ENCODE results near the gene POLA1.

Gene POLA1

DNA sequence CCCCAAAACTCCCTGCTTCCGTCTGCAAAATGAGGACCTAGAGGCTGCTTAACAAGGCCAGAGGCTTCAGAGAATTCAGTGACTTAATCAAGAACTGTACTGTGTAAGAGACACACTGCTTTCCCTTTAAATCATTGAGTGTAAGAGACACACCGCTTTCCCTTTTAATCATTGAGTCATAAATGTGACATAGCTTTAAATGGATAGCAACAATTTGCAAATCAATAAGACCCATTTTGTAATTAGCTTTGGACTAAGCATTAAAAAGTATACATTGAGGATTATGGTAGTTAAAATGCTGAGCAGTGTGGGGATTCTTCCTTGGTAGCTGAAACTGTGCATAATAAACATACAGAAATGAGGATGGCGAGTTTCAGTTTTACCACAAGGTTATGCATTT is 290.2 kb downstream of the POLA1 start:
- DNase-seq = no peak

DNA sequence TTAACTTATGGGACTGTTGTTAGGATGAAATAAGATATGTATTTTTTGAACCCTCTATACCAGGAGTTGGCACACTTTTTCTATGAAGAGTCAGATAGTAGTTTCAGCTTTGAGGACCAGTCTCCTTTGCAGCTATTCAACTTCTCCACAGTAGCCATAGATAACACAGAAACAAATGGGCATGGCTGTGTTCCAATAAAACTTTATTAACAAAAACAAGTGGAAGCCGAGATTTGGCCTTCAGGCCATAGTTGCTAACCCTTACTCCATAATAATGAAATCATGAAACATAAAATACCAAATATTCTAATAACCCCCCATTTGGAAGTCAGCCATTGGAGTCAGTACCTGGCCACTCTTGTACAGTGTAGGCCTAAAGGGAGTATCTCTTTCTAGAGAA is 291.4 kb downstream of the POLA1 start:
- DNase-seq = no peak

DNA sequence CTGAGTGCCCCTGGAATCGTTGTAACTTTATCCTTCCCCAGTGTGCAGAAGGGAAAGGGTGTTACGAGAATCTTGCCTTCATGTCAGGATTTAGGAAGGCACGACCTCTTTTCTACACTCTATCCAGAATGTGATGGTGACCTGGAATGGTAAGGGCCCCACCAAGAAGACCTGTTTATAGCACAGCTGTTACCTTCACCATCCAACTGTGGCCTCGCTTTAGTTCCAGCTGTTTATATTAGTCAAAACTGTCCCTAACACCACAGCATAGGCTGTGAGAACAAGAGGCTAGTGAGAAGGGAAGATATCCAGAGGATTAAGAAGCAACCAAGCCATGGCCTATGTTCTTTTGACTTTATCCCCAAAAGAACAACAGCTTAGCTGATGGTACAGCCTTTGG is 294.0 kb downstream of the POLA1 start:
- no peak for DNase-seq

- no peak for DNase-seq
Measured at GRCh38 chrX:24988314-24988713, 294.6 kb downstream of the POLA1 start.

GRCh38 chrX:24990535-24990934 is 296.8 kb downstream of the POLA1 start:
- DNase-seq = peak; percentile 71

DNA sequence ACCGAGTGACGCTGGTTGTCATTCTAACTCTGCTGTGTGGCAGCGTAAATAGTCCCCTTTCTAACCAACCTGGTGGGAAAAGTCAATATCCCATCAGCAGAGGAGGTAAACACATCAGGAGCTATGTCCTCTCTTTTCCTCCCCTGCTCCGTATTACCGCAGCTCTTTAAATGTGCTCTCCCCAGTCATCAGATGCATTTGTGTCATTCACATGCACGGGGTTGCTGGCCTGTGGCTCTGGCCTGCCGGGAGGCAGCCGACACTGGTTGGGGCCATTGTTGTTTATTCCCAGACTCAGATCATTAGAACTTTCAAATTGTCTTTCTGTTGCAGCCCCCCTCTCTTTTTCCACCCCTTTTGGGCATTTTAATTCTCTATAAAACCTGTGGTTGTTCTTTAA is 300.2 kb downstream of the POLA1 start:
- no peak for DNase-seq

GRCh38 chrX:24996096-24996709 is 302.5 kb downstream of the POLA1 start:
- DNase-seq = no peak

GRCh38 chrX:24999511-24999910 is 305.8 kb downstream of the POLA1 start:
- no peak for DNase-seq

GRCh38 chrX:25001808-25002660 is 308.3 kb downstream of the POLA1 start:
- DNase-seq = no peak

- no peak for DNase-seq
Measured at GRCh38 chrX:25002661-25003020, 308.9 kb downstream of the POLA1 start.

- no peak for DNase-seq
Measured at GRCh38 chrX:25003066-25003849, 309.5 kb downstream of the POLA1 start.

DNA sequence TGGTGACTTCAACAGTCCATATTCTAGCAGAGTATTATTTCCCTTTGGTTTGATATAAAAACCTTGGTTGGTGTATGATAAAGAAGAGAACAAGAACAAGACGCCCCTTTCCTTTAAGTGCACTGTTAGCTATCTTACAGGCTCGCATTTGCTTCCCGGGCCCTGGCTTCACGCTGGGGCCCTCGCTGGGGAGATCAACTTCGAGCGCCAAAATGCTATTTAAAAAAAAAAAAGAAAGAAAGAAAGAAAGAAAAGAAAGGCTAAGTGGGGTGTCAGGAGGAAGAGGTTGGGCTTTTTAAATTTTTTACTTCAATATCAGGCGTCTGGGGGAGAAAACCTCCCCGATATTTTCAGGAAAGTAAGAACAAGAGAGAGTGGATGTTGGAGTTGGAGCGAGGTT is 310.3 kb downstream of the POLA1 start:
- no peak for DNase-seq

- DNase-seq = no peak
Measured at GRCh38 chrX:25004485-25005032, 310.8 kb downstream of the POLA1 start.

DNA sequence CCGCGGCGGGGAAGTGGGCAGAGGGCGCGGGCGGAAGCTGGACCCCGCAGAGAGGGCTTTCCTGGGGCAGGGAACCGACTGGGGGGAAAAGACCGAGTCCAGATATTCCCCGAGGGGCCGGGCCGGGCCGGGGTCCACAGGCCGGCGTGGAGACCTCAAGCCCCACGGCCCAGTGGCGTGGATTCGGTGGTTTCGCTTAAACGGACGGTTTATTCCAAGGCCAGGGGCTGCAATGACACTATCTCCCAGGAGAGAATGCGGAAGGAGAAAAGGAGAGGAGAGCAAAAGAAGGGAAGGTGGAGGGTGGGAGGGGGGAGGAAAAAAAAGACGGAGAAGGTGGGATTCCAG is 311.3 kb downstream of the POLA1 start:
- no peak for DNase-seq

GRCh38 chrX:25005382-25006185 is 311.9 kb downstream of the POLA1 start:
- no peak for DNase-seq

DNA sequence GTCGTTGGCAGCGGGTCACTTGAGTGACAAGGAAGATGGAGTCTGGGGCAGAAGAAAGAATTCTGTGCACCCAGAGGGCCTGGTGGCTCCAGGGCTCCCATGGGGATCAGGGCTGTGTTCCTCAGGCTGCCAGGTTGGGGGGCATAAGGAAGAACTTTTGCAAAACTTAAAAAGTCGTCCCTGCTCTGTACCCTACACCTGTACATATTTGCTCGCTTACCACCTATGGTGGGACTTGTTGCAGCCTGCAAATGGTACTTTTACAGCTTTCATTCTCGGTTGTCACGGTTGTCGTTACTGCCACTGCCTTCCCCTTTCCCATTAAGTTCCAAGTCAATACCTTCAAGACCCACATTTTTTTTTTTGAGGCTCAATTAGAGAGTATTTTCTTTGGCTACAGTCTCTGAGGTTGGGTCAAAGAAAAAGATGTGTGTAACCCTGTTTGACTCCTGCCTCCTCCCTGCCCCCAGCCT is 312.9 kb downstream of the POLA1 start:
- peak; percentile 34 for DNase-seq

DNA sequence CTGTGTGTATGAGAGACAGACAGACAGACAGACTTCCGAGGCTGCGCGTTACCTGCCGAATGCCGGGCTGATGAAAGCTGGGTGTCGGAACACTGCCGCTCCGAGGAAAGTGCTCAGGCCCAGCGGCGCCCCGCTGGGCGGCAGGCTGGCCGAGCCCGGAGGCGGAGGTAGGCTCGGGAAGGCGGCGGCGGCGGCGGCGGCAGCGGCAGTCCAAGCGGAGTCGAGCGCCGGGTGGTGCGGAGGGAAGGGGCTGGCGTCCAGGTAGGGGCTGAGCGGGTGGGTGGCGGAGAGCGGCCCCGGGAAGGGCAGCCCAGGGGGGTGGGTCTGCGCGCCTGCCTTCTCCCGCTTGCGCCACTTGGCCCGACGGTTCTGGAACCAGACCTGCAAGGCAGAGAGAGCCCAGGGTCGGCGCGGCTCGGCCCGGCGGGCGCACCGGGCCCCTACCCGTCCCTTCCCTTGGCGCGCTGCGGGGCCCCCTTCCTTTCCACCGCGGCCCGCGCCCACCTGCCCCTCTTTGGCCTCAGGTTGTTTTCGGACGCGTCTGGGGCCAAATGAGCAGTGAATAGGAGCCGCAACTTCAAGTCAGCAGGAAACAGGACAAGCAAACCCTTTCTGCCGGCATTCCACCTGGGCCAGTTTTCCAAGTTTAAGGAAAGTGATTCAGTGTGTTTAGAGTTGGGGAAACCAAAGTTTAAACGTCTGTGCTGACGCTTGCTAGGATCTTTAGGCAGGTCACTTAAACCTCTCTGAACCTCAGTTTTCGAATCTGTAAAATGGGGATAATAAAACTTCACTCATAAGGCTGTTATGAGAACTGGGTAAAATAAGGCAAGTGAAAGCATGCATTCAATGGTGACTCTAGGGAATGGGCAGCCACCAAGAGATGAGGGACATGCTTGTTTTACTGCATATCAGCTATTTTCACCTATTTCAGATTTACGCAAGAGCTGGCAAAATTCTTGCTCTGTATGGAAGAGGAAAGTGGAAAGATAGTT is 313.6 kb downstream of the POLA1 start:
- DNase-seq = no peak

DNA sequence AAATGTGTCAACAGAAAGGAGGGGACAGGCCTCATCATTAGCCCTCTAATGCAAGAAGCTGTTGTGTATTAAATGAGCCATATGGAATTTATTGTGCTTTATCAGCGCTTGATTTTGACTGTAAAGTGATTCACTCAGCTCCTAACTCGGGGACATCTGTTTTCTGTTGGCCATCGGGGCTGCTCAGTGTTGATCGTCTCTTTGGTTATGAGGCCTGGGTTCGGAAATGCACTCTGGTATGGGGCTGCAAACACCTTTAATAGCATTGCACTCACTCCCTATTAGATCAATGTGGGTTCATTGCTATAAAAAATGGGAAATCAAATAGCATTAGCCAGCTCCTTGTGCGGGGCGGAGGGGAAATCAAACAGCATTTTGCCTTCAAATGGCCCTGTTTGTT is 315.7 kb downstream of the POLA1 start:
- DNase-seq = no peak

DNA sequence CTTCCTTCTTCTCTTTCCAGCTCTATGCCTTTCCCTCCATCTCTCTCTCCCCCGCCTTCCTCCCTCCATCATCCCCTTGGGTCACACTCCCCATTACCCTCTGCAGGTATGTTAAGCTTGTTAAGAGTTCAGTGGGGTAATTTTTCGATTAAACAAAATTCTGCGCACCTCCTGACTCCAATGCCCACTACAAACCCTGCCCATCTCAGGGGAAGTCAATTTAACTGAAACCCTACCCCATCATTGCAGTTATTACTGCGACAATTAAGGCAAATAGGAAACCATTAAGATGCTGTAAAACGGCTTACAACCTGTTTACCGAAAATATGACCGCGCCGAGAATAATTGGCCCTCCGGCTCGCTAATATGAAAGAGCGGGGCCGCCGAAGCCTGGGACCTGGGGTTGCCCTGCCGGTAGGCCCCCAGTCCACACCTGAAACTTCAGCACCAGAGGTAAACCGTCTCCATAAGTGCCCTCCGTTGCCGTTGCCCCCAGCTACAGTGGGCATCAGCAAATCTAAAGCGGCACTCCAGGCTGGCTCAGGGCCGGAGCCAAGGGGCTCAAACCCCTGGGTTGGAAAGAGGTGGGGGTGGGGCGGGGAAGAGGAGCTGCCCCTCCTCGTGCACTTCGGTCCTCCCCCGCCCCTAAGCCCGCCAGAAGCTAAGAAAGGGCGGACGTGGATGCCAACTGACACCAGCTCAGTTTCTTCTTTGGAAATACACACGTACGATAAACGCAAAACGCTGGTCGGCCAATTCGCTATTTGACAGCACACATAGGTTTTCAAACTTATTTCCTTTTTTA is 317.3 kb downstream of the POLA1 start:
- peak; percentile 46 for DNase-seq
